Subcutaneous abdominal adipose tissue (tissue), 5 donors: Measurements from ENCODE around the gene RSRC1.
"Not testable (repeated sequence)": the region's sequence is repeated elsewhere in the genome, so short reads cannot be mapped to it uniquely, and the experiment has no call there.

ENCODE experiments used
- H3K27ac ChIP-seq: one replicate; pipeline ENCODE4 v1.7.0; 2013; ENCODE audit warnings: low read depth, mild to moderate bottlenecking, inconsistent platforms, low read length, moderate library complexity
- H3K27me3 ChIP-seq, 5 donors: one replicate each; pipeline ENCODE4 v1.7.0; 2013; ENCODE audit warnings: low read length in 5 of 5, inconsistent platforms in 1 of 5; ENCODE audit not compliant: control insufficient read depth in 5 of 5, insufficient read depth in 4 of 5
- H3K36me3 ChIP-seq, 5 donors: one replicate each; pipeline ENCODE4 v1.7.0; 2013; ENCODE audit warnings: low read length in 5 of 5; ENCODE audit not compliant: control insufficient read depth in 5 of 5, insufficient read depth in 5 of 5
- H3K4me1 ChIP-seq, 5 donors: one replicate each; pipeline ENCODE4 v1.7.0; 2013; ENCODE audit warnings: low read length in 5 of 5, mild to moderate bottlenecking in 3 of 5, moderate library complexity in 1 of 5; ENCODE audit not compliant: control insufficient read depth in 5 of 5, insufficient read depth in 5 of 5
- H3K4me3 ChIP-seq, 5 donors: one replicate each; pipeline ENCODE4 v1.7.0; 2013; ENCODE audit warnings: low read length in 5 of 5, low read depth in 1 of 5
- H3K9ac ChIP-seq, 5 donors: one replicate each; pipeline ENCODE4 v1.7.0; 2013; ENCODE audit warnings: low read length in 5 of 5, mild to moderate bottlenecking in 4 of 5, moderate library complexity in 3 of 5
- H3K9me3 ChIP-seq, 5 donors: one replicate each; pipeline ENCODE4 v1.7.0; 2013; ENCODE audit warnings: low read length in 5 of 5; ENCODE audit not compliant: control insufficient read depth in 5 of 5
- donor health status: healthy.
- donor health status: healthy.
- donor health status: healthy.
- donor health status: healthy.
- donor health status: healthy.

RSRC1 gene

GRCh38 chr3:158121295-158121694, 11.4 kb downstream of the RSRC1 start:
- Histone ChIP-seq H3K27ac (no peak overlapping the region), H3K4me3 (no peak overlapping the region), H3K36me3 (peaks cover 12 to 25% (median 22%) of the 10 kb centered on the region in 5 donors), H3K4me1 (no peaks in the 10 kb centered on the region), H3K9me3 (peaks cover 0 to 3% (median 0%) of the 10 kb centered on the region in 5 donors), H3K27me3 (no peaks in the 10 kb centered on the region), H3K9ac (no peak overlapping the region)

GRCh38 chr3:158122721-158123120, 12.8 kb downstream of the RSRC1 start:
- H3K9ac ChIP-seq, H3K4me3 ChIP-seq, H3K27ac ChIP-seq, H3K4me1 ChIP-seq, H3K27me3 ChIP-seq: not testable (repeated sequence)
- peaks cover 14 to 32% (median 30%) of the 10 kb centered on the region in 5 donors for H3K36me3 ChIP-seq
- peaks cover 0 to 11% (median 5%) of the 10 kb centered on the region in 5 donors for H3K9me3 ChIP-seq

- no peaks in the 10 kb centered on the region for H3K4me1 ChIP-seq
- no peak overlapping the region for H3K4me3 ChIP-seq
- peaks cover 0 to 15% (median 5%) of the 10 kb centered on the region in 5 donors for H3K9me3 ChIP-seq
- H3K27me3 ChIP-seq, result no peaks in the 10 kb centered on the region
- no peak overlapping the region for H3K9ac ChIP-seq
- peaks cover 27 to 50% (median 41%) of the 10 kb centered on the region in 5 donors for H3K36me3 ChIP-seq
- H3K27ac ChIP-seq, result no peak overlapping the region
These were observed 17.6 kb downstream of the RSRC1 start for GRCh38 chr3:158127250-158128219.

GRCh38 chr3:158128755-158129154, 18.9 kb downstream of the RSRC1 start:
- Histone ChIP-seq H3K27me3 (no peaks in the 10 kb centered on the region), H3K9ac (no peak overlapping the region), H3K36me3 (peaks cover 19 to 46% (median 34%) of the 10 kb centered on the region in 5 donors), H3K9me3 (peaks cover 0 to 15% (median 5%) of the 10 kb centered on the region in 5 donors), H3K4me1 (no peaks in the 10 kb centered on the region), H3K27ac (no peak overlapping the region), H3K4me3 (no peak overlapping the region)

DNA sequence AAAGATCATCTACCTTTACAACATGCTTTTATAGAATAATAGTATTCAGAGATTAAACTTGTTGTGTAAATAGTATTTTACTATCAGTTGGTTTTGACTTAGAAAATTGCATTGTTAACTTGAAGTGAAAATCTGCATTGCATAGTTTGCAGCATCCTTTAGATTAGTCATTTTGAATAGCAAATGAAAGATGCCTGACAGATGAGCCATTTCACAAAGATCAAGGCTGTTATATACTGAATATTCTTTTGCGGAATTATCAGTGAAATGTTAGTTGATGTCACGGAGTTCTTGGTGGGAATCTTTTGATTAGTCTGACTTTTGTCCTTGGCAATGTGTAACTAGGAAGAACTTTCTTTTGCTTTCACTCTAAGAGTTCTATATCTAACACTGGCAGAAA, 24.5 kb downstream of the RSRC1 start:
- H3K9ac ChIP-seq, result no peak overlapping the region
- peaks cover 4 to 16% (median 6%) of the 10 kb centered on the region in 5 donors for H3K36me3 ChIP-seq

DNA sequence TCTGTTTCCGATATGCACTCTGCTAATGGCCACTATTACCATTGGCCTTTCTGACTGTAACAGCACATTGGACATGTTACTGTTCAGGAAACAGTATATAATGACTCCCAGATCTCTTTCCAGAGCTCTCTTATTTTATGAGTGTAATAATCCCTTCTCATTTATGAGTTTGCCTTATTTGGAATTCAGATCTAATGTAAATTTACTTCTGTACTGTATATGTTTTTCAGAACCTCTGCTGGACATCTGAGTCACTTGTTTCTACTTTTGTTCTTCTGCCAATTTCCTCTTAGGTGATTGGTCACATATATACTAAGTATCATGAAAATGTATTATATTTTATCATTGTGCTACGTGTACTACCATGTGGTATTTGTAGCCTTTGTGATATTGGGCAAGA, 30.5 kb downstream of the RSRC1 start:
- Histone ChIP-seq H3K4me1 (no peaks in the 10 kb centered on the region), H3K27ac (no peak overlapping the region), H3K4me3 (no peak overlapping the region), H3K36me3 (peaks cover 0 to 12% (median 4%) of the 10 kb centered on the region in 5 donors), H3K9me3 (no peaks in the 10 kb centered on the region), H3K27me3 (no peaks in the 10 kb centered on the region), H3K9ac (no peak overlapping the region)

More for the DNA sequence above, 24.5 kb downstream of the RSRC1 start:
- Histone ChIP-seq H3K27me3 (no peaks in the 10 kb centered on the region), H3K9me3 (no peaks in the 10 kb centered on the region), H3K27ac (no peak overlapping the region), H3K4me1 (no peaks in the 10 kb centered on the region), H3K4me3 (no peak overlapping the region)

GRCh38 chr3:158148218-158148617, 38.3 kb downstream of the RSRC1 start:
- H3K27me3 ChIP-seq, result no peaks in the 10 kb centered on the region
- H3K9ac ChIP-seq, result no peak overlapping the region
- H3K4me1 ChIP-seq, result no peaks in the 10 kb centered on the region
- H3K4me3 ChIP-seq, result no peak overlapping the region
- no peak overlapping the region for H3K27ac ChIP-seq
- no peaks in the 10 kb centered on the region for H3K9me3 ChIP-seq
- no peaks in the 10 kb centered on the region for H3K36me3 ChIP-seq

DNA sequence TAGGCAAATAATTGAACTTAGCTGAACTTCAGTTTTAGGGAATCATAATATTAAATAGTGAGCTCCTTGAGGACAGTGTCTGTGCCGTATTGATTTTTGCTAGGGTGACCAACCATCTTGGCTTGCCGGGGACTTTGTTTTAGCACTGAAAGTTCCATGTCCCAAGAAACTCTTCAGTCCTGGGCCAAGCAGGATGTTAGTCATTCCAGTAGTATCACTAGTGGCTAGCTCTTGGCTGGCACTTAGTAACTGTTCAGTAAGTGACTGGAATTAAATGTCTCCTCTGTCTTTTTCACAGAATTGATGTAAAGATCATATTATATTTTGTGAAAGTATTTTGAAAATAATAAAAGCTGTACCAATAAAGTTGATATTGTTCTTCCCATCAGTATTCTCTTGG, 42.3 kb downstream of the RSRC1 start:
- Histone ChIP-seq H3K9ac (no peak overlapping the region), H3K4me1 (no peaks in the 10 kb centered on the region), H3K4me3 (no peak overlapping the region), H3K36me3 (peaks cover 0 to 6% (median 0%) of the 10 kb centered on the region in 5 donors), H3K27ac (no peak overlapping the region), H3K27me3 (no peaks in the 10 kb centered on the region), H3K9me3 (no peaks in the 10 kb centered on the region)

DNA sequence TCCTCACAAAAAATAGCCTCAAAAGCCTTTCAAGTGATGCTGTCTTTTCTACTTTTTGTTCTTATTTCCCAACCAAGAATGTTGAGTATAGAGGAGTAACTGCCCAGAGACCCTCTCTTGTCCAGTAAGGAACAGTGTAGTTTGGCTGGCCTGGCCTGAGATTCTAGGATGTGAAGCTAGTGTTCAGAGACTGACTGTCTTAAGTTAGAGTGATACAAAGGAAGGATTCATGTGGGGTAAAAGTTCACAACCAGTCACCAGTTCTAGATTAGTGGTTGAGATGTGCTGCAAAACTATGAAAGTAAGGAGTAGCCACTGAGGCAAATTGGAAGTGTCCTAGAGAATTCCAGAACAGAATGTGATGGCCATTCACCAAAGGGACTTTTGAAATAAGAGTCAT, 49.1 kb downstream of the RSRC1 start:
- H3K27ac ChIP-seq, result no peak overlapping the region
- H3K9ac ChIP-seq, result no peak overlapping the region

DNA sequence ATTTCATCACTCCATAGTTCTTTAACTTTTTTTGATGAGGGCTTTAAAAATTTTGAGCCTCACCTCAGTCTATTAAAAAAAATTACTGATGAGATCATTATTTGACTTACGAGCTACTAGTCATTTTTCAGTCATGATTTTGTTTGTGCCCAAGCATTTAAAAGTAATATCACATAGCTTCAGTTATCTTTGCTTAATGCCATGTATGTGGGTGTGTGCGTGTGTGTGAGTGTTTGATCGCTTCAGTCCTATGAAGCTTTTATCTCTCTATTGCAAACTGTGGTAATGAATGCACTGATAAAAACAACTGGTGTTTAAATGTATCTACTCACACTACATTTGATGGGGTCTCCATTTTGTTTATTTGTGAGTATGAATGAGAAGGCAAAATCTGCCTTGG, 49.8 kb downstream of the RSRC1 start:
- Histone ChIP-seq H3K9ac (no peak overlapping the region), H3K27me3 (no peaks in the 10 kb centered on the region), H3K36me3 (no peaks in the 10 kb centered on the region), H3K4me1 (no peaks in the 10 kb centered on the region), H3K4me3 (no peak overlapping the region), H3K27ac (no peak overlapping the region), H3K9me3 (no peaks in the 10 kb centered on the region)

More for the DNA sequence above, 49.1 kb downstream of the RSRC1 start:
- no peaks in the 10 kb centered on the region for H3K9me3 ChIP-seq
- no peak overlapping the region for H3K4me3 ChIP-seq
- H3K4me1 ChIP-seq, result no peaks in the 10 kb centered on the region
- no peaks in the 10 kb centered on the region for H3K27me3 ChIP-seq
- peaks cover 0 to under 1% (median 0%) of the 10 kb centered on the region in 5 donors for H3K36me3 ChIP-seq
